Kidney epithelial cell (primary cell): ENCODE data around the gene P2RY10. TPM values are rescaled to one million over a fixed set of nuclear protein-coding genes. Genes with fewer than 3 reads are reported as not detected.

Experiments
- DNase-seq: peaks from one replicate; pipeline ENCODE4 v3.0.0-alpha.2; 2010; ENCODE audit warnings: low read depth
- H3K27me3 ChIP-seq: 2 replicates; pipeline ENCODE4 v1.6.0; 2011; ENCODE audit warnings: low read length; ENCODE audit not compliant: control insufficient read depth, insufficient read depth
- H3K36me3 ChIP-seq: 2 replicates; pipeline ENCODE4 v1.5.1; 2011; ENCODE audit warnings: low read length; ENCODE audit not compliant: control insufficient read depth, insufficient read depth
- H3K4me3 ChIP-seq: 2 replicates; pipeline ENCODE4 v1.5.1; 2011; ENCODE audit warnings: low read depth, mild to moderate bottlenecking, control low read depth, low read length
- CTCF ChIP-seq: IDR thresholded peaks from 2 replicates; pipeline ENCODE4 v1.5.1; 2011; ENCODE audit warnings: mild to moderate bottlenecking, moderate library complexity, low read length, control low read depth, inconsistent platforms; ENCODE audit not compliant: insufficient read depth, poor library complexity, severe bottlenecking
- total RNA-seq: library from RNA; depleted of rRNA; stranded (reverse); fragments of >200 nt; gene quantifications from 2 replicates; pipeline ENCODE4 v1.2.3, GENCODE V29; 2015

Gene P2RY10
- total RNA-seq, 1 donor from 2014 or later: not detected

DNA sequence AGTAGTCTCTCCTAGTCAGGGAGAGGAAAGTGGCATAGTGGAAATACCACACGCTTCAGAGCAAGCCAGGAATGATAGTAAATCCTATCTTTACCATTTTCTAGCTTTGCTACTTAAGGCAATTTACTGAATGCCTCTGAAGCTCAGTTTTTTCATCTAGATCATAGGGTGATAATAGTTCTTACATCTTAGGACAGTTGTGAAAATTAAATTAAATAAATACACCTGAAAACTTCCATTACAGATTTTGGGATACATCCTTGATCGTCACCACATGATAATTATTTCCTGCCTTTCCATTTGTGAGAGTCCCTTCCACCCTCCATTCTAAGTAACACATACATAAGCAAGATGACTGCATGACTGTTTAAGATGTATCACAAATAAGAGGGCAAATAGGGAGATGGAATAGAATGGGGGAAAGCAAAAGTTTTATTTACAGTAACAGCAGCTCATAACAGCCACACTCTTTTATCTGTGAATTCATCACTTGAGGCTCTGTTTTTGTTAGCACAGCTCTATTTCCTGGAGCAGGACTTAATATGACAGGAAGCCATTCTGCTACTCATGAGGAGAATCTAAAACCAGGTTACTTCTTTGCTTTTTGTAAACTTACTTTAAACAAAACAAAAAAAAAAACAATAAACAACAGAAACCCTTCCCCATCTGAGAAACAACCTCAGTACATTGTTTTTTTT, 13.4 kb downstream of the P2RY10 start:
- Histone ChIP-seq H3K36me3 (no peaks in the 10 kb centered on the region), H3K27me3 (no peaks in the 10 kb centered on the region), H3K4me3 (no peak overlapping the region)
- TF ChIP-seq CTCF: no peak
- no peak for DNase-seq

- TF ChIP-seq CTCF: no peak
- H3K36me3 ChIP-seq: no peaks in the 10 kb centered on the region
- no peak for DNase-seq
- no peaks in the 10 kb centered on the region for H3K27me3 ChIP-seq
- no peak overlapping the region for H3K4me3 ChIP-seq
Measured at GRCh38 chrX:78960888-78961287, 15.7 kb downstream of the P2RY10 start.

DNA sequence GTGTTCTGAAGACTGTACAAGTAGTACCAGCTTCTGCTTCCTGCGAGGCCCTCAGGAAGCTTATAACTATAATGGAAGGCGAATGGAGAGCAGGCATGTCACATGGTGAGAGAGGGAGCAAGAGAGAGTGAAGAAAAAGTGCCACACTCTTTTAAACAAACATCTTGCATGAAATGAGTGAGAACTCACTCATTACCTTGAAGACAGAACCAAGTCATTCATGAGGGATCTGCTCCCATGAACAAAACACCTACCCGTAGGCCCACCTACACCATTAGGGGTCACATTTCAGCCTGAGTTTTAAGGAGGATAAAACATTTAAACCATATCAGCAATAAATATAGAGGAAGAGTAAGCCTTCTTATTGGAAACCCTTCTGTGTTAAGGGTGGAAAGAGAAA, 19.4 kb downstream of the P2RY10 start:
- no peak for TF ChIP-seq CTCF
- Histone ChIP-seq H3K36me3 (no peaks in the 10 kb centered on the region), H3K27me3 (no peaks in the 10 kb centered on the region), H3K4me3 (no peak overlapping the region)
- DNase-seq: no peak

- DNase-seq: no peak
- H3K36me3 ChIP-seq: no peaks in the 10 kb centered on the region
- H3K4me3 ChIP-seq: no peak overlapping the region
- TF ChIP-seq CTCF: no peak
- H3K27me3 ChIP-seq: no peaks in the 10 kb centered on the region
Measured at GRCh38 chrX:78979789-78980464, 34.7 kb downstream of the P2RY10 start.

- Histone ChIP-seq H3K4me3 (no peak overlapping the region), H3K36me3 (no peaks in the 10 kb centered on the region), H3K27me3 (no peaks in the 10 kb centered on the region)
- DNase-seq: no peak
- TF ChIP-seq CTCF: no peak
Measured at GRCh38 chrX:78989349-78989748, 44.2 kb downstream of the P2RY10 start.
